B cell (primary cell): ENCODE data around the gene ACMSD. TPM values are rescaled to one million over a fixed set of nuclear protein-coding genes. Genes with fewer than 3 reads are reported as not detected.

Experiments used
- ATAC-seq: fragments of 200-7000 bp; cut with Tn5 transposase; one replicate; pipeline ENCODE4 v1.10.0; 2021; ENCODE audit warnings: low read depth, mild to moderate bottlenecking, moderate number of reproducible peaks, moderate library complexity
- CTCF ChIA-PET: fragments of 350-600 bp; sonication (Branson Sonifier 250); formaldehyde crosslinking; loops from one replicate; lab custom pipeline; 2021; ENCODE audit warnings: antibody characterized with exemption, inconsistent platforms; lab: Charles Lee
- POLR2A ChIA-PET: fragments of 350-600 bp; sonication (Branson Sonifier 250); formaldehyde crosslinking; loops from one replicate; lab custom pipeline; 2021; ENCODE audit warnings: antibody characterized with exemption; lab: Charles Lee
- DNase-seq: peaks from one replicate; pipeline ENCODE4 v3.0.0; 2013
- H2AFZ ChIP-seq: 2 replicates; pipeline ENCODE4 v1.6.1; 2012; ENCODE audit warnings: mild to moderate bottlenecking, low read depth, low read length; ENCODE audit not compliant: insufficient read depth, poor library complexity, severe bottlenecking
- H3K27ac ChIP-seq, 2 donors: 1 replicate in 1 of 2; 2 replicates in 1 of 2; pipeline ENCODE4 v1.5.1; 2012 to 2013; ENCODE audit warnings: low read length in 2 of 2, mild to moderate bottlenecking in 2 of 2, moderate library complexity in 1 of 2
- H3K27me3 ChIP-seq, 4 experiments: fragments of 200-600 bp in 1 of 4; sonication (generic) in 1 of 4; replicated peaks in 1 of 4; 1 replicate in 2 of 4; 2 replicates in 2 of 4; pipeline versions ENCODE4 v1.6.1 to v1.7.0; 2013 to 2016; ENCODE audit warnings: low read length in 3 of 4, mild to moderate bottlenecking in 2 of 4, mixed read lengths in 1 of 4, moderate library complexity in 1 of 4; ENCODE audit not compliant: insufficient read depth in 4 of 4, control insufficient read depth in 3 of 4; ENCODE audit errors: control extremely low read depth in 1 of 4
- H3K36me3 ChIP-seq, 2 experiments: replicated peaks in 1 of 2; 1 replicate in 1 of 2; 2 replicates in 1 of 2; pipeline versions ENCODE4 v1.6.1 to v1.7.1; 2013; ENCODE audit warnings: low read length in 1 of 2; ENCODE audit not compliant: insufficient read depth in 2 of 2, control insufficient read depth in 1 of 2; ENCODE audit errors: control extremely low read depth in 1 of 2, extremely low read depth in 1 of 2
- H3K4me1 ChIP-seq, 2 donors: fragments of 200-600 bp in 1 of 2; sonication (generic) in 1 of 2; 1 replicate in 1 of 2; 2 replicates in 1 of 2; pipeline versions ENCODE4 v1.5.1 to v1.6.1; 2013 to 2017; ENCODE audit warnings: low read length in 2 of 2; ENCODE audit not compliant: control insufficient read depth in 2 of 2, insufficient read depth in 2 of 2
- H3K4me2 ChIP-seq: replicated peaks from 2 replicates; pipeline ENCODE3; 2012; ENCODE audit warnings: mild to moderate bottlenecking, low read depth, low read length; ENCODE audit not compliant: poor library complexity, severe bottlenecking
- H3K4me3 ChIP-seq, 5 experiments: fragments of 200-600 bp in 1 of 5; sonication (generic) in 1 of 5; 1 replicate in 3 of 5; 2 replicates in 2 of 5; pipeline versions ENCODE4 v1.5.1 to v1.7.0; 2011 to 2016; ENCODE audit warnings: low read length in 4 of 5, mild to moderate bottlenecking in 4 of 5, low read depth in 2 of 5, control low read depth in 1 of 5, moderate library complexity in 1 of 5; ENCODE audit not compliant: insufficient read depth in 1 of 5; ENCODE audit errors: control extremely low read depth in 1 of 5, extremely low read depth in 1 of 5
- H3K79me2 ChIP-seq: fragments of 200-600 bp; sonication (generic); one replicate; pipeline ENCODE4 v1.6.0; 2016; ENCODE audit warnings: low read length; ENCODE audit not compliant: control insufficient read depth, insufficient read depth
- H3K9ac ChIP-seq: fragments of 200-600 bp; sonication (generic); 2 replicates; pipeline ENCODE4 v1.6.1; 2017; ENCODE audit warnings: mild to moderate bottlenecking, low read length, moderate library complexity
- H3K9me3 ChIP-seq, 3 donors: one replicate each; pipeline versions ENCODE4 v1.6.1 to v1.7.1; 2013; ENCODE audit warnings: low read length in 2 of 3; ENCODE audit not compliant: control insufficient read depth in 2 of 3, insufficient read depth in 1 of 3; ENCODE audit errors: control extremely low read depth in 1 of 3
- H4K20me1 ChIP-seq: 2 replicates; pipeline ENCODE4 v1.6.0; 2012; ENCODE audit warnings: mild to moderate bottlenecking, low read length; ENCODE audit not compliant: insufficient read depth, control insufficient read depth, poor library complexity, severe bottlenecking
- H3K27ac Mint-ChIP-seq: one replicate; pipeline ENCODE4 v1.8.0; 2021; ENCODE audit warnings: mixed read lengths
- H3K27me3 Mint-ChIP-seq: one replicate; pipeline ENCODE4 v1.8.0; 2021; ENCODE audit warnings: mixed read lengths
- H3K4me1 Mint-ChIP-seq: one replicate; pipeline ENCODE4 v1.8.0; 2021; ENCODE audit warnings: mixed read lengths
- H3K4me3 Mint-ChIP-seq: one replicate; pipeline ENCODE4 v1.8.0; 2021; ENCODE audit warnings: mixed read lengths
- H3K9me3 Mint-ChIP-seq: one replicate; pipeline ENCODE4 v1.8.0; 2022; ENCODE audit warnings: mixed read lengths; ENCODE audit not compliant: insufficient read depth
- CTCF ChIP-seq: fragments of 200-600 bp; IDR thresholded peaks from one replicate; pipeline ENCODE4 v1.8.0; 2022; ENCODE audit warnings: antibody characterized with exemption, mild to moderate bottlenecking
- EZH2 ChIP-seq: IDR thresholded peaks from 2 replicates; pipeline ENCODE4 v1.6.1; 2012; ENCODE audit warnings: borderline replicate concordance, low read depth, mild to moderate bottlenecking, moderate library complexity, low read length; ENCODE audit not compliant: insufficient read depth, poor library complexity, severe bottlenecking
- whole genome bisulfite sequencing: methylation state at CpG from one replicate; pipeline ENCODE4 v1.1.5; 2013; ENCODE audit warnings: missing lambda C conversion rate; ENCODE audit not compliant: insufficient coverage; 5-methylcytosine and 5-hydroxymethylcytosine counted together
- intact Hi-C: fragments of 100-400 bp; cut with micrococcal nuclease; formaldehyde crosslinking; loops from one replicate; pipeline ENCODE4 v1.10.0; 2022
- polyA plus RNA-seq: library from polyadenylated mRNA; depleted of rRNA; stranded (reverse); fragments of >200 nt; gene quantifications from 2 replicates; pipeline ENCODE4 v1.2.3, GENCODE V29; 2012
- total RNA-seq, 2 donors: library from RNA; stranded (reverse); fragments of 120-200 nt in 1 of 2; gene quantifications; 1 replicate in 1 of 2; 2 replicates in 1 of 2; pipeline versions ENCODE4 v1.2.3 to v1.2.4, GENCODE V29; 2013 to 2022

The ACMSD gene
- total and polyA plus RNA-seq, 2 donors (not counting 1 experiment from before 2014, with no cell fraction given): not detected

GRCh38 chr2:134917888-134918525 lies 79.6 kb downstream of the ACMSD start:
- CTCF ChIA-PET: interaction anchor here (0.9 to 1.4 kb wide), 4 partner anchors 17 to 467 kb away, joined by 3 to 5 read pairs (median 4); no protein-coding TSS in a partner anchor
- no peaks in the 10 kb centered on the region for H3K9me3 Mint-ChIP-seq

More at GRCh38 chr2:134917888-134918525, 79.6 kb downstream of the ACMSD start:
- no peaks in the 10 kb centered on the region for H3K27me3 ChIP-seq
- peak overlapping the region; percentile 74 for H2AFZ ChIP-seq
- peaks cover 31 to 32% of the 10 kb centered on the region in 2 donors for H3K4me1 ChIP-seq
- H3K4me3 Mint-ChIP-seq: peak overlapping the region; percentile 85
- peak overlapping the region; percentile 94 for H3K9ac ChIP-seq
- peaks cover 0 to 10% of the 10 kb centered on the region in 2 experiments for H3K36me3 ChIP-seq
- WGBS: 2% methylated on average over 19 of the region's 38 CpGs
- H3K27ac ChIP-seq: peak overlapping the region; percentile 94 to 96
- peaks cover 61% of the 10 kb centered on the region for H3K79me2 ChIP-seq
- peaks cover 0 to 1% (median 0%) of the 10 kb centered on the region in 3 donors for H3K9me3 ChIP-seq
- peaks cover 44% of the 10 kb centered on the region for H3K4me1 Mint-ChIP-seq
- peak overlapping the region; percentile 84 for H3K4me2 ChIP-seq
- DNase-seq (peak; percentile 95), ATAC-seq (peak; percentile 68)
- POLR2A ChIA-PET: interaction anchor here (0.6 to 1.6 kb wide), 5 partner anchors 199 to 838 kb away, joined by 3 to 8 read pairs (median 3); partner anchors contain the start of genes R3HDM1, TMEM163 and ZRANB3
- intact Hi-C loops: loop anchor here (1.0 to 5.0 kb wide), 6 partner anchors 25 to 823 kb away; partner anchors contain the start of genes RAB3GAP1 and UBXN4
- peak overlapping the region; percentile 76 to 98 (median 93) for H3K4me3 ChIP-seq
- H3K27me3 Mint-ChIP-seq: no peaks in the 10 kb centered on the region
- peaks cover 15% of the 10 kb centered on the region for H4K20me1 ChIP-seq
- peak overlapping the region; percentile 94 for H3K27ac Mint-ChIP-seq
- TF ChIP-seq EZH2: no peak
- peak; percentile 26 for TF ChIP-seq CTCF
